ENCODE results near the gene NME7. TPM values are rescaled to one million over a fixed set of nuclear protein-coding genes. Genes with fewer than 3 reads are reported as not detected.

NME7 gene
- total RNA-seq, 1 donor from 2014 or later: 23.6 TPM

DNA sequence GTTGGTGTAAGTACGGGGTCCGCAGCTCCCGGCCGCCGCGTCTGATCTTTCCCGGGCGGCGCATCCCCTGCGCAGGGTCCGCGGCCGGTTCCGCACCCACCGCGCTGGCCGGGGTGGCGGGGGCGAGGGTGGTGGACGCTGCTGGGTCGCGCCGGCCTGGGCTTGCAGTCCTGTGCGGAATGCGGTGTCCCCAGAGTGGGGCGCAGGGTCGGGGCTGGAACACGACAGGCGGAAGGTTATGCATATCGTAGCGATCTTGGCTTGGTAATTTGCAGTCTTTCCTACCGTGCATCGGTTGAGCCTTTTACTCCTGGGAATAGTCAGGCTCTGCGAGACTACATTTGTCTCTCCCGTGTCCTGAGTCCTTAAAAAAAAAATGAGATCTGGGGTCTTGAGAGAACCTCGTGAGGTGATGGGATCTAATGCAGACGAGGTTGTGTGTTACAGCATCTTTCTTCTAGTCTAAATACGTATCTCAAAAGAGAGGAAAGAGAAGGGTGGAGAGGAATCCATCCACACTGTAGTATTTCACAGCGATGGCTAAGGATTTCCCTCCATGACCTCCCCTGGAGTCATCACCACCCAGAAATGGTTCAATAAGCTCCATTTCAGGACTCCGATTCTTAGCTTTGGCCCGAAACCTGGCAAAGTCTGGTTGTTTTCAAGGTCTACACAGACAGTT lies 260.5 kb downstream of the NME7 start:
- peaks cover 23% of the 10 kb centered on the region for H3K4me1 ChIP-seq
- TF ChIP-seq, protein P1, sequence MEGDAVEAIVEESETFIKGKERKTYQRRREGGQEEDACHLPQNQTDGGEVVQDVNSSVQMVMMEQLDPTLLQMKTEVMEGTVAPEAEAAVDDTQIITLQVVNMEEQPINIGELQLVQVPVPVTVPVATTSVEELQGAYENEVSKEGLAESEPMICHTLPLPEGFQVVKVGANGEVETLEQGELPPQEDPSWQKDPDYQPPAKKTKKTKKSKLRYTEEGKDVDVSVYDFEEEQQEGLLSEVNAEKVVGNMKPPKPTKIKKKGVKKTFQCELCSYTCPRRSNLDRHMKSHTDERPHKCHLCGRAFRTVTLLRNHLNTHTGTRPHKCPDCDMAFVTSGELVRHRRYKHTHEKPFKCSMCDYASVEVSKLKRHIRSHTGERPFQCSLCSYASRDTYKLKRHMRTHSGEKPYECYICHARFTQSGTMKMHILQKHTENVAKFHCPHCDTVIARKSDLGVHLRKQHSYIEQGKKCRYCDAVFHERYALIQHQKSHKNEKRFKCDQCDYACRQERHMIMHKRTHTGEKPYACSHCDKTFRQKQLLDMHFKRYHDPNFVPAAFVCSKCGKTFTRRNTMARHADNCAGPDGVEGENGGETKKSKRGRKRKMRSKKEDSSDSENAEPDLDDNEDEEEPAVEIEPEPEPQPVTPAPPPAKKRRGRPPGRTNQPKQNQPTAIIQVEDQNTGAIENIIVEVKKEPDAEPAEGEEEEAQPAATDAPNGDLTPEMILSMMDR (IDR thresholded peaks at IDR 0.05): no peak
- TF ChIP-seq POLR2A (IDR thresholded peaks at IDR 0.05): no peak
- TF ChIP-seq POLR2AphosphoS5 (IDR thresholded peaks at IDR 0.05; ENCODE audit: insufficient read depth in 1 of 2, low read depth in 1 of 2): no peak
- H3K9me3 ChIP-seq: no peaks in the 10 kb centered on the region
- intact Hi-C loops (cut with DNase I): no loop called here
- H3K36me3 ChIP-seq: no peaks in the 10 kb centered on the region
- no peak for DNase-seq (ENCODE audit: extremely low spot score in 2 of 2)
- no peaks in the 10 kb centered on the region for H3K27me3 ChIP-seq
- peak overlapping the region; percentile 63 to 68 for H3K4me3 ChIP-seq
- H3K27ac ChIP-seq: peak overlapping the region; percentile 75

DNA sequence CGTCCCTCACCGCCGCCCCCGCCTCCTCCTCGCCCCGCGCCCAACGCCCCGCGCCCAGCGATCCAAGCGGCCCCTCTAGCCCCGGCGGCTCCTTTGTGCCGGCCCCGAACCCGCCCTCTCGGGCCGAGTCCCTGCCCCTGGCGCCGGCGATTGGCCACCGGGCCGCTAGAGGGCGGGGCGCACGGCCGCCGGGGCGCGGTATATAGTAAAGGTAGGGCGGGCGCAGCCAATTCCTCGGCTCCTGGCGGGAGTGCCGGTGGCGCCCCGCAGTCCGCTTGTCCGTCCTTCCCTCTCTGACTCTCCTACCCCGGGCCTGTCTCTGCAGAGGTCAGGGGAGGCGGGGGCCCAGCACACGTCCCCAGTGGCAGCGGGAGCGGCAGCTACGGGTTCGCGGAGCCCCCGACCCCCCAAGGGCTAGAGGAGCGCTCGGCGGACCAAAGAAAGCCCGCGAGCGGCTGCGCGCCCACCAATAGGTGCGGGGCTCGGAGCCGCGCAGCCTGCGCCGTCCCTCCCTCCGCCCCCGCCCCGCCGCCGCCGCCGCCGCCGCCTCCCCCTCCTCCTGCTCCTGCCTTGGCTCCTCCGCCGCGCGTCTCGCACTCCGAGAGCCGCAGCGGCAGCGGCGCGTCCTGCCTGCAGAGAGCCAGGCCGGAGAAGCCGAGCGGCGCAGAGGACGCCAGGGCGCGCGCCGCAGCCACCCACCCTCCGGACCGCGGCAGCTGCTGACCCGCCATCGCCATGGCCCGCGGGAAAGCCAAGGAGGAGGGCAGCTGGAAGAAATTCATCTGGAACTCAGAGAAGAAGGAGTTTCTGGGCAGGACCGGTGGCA lies 261.3 kb downstream of the NME7 start, which contains the start of gene ATP1B1:
Gene ATP1B1, plus strand, starts transcription at position 596 of the 826 bp plus-strand sequence. Its CDS starts 140 bp downstream, at position 736.
- H3K4me3 ChIP-seq: peak within 1 kb of the TSS; percentile 63 to 68
- TF ChIP-seq POLR2AphosphoS5 (IDR thresholded peaks at IDR 0.05; ENCODE audit: insufficient read depth in 1 of 2, low read depth in 1 of 2): peak in 1 of 2 donors; percentile 89
- TF ChIP-seq, protein P1 (IDR thresholded peaks at IDR 0.05): peak; percentile 42 to 58 (median 50)
- TF ChIP-seq POLR2A (IDR thresholded peaks at IDR 0.05): peak in 1 of 2 donors; percentile 53
- intact Hi-C loops (cut with DNase I): no loop called here
- peaks cover 23% of the 10 kb centered on the region for H3K4me1 ChIP-seq
- peak within 1 kb of the TSS; percentile 75 for H3K27ac ChIP-seq
- no peaks in the 10 kb centered on the region for H3K36me3 ChIP-seq
- no peaks in the 10 kb centered on the region for H3K27me3 ChIP-seq
- H3K9me3 ChIP-seq: no peaks in the 10 kb centered on the region
- DNase-seq (ENCODE audit: extremely low spot score in 2 of 2): no peak

DNA sequence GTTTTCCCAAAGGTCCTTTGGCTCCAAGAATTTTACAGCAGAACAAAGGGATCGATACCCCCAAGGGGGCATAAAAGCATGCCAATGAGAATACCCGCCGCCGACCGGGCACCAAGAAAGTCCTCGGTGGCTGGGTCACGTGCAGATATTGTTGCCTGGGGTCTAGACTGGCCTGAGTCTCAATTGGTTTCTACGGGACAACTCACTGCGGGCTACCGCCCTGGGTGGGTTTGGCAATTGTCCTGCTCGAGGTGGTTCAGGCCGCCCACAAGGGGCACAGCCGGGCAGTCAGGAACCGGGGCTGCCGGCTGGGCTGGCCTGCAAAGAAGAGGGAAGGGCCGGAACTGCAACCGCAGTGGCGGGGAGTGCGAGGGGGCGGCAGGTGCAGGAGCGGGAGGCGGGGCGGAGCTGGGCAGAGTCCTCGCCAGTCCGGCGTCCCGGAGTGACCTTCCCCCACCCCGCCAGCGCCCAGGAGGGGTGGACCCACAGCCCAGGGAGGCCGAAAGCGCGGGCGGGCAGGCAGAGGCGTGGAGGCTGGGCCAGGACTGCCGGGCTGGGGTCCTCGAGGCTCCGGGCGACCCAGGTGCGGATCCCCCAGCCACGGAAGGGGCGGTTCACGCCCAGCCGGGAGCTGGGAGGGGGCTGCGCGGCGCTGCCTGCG lies 262.0 kb downstream of the NME7 start:
- no peak for DNase-seq (ENCODE audit: extremely low spot score in 2 of 2)
- no peaks in the 10 kb centered on the region for H3K9me3 ChIP-seq
- H3K27me3 ChIP-seq: no peaks in the 10 kb centered on the region
- TF ChIP-seq POLR2A (IDR thresholded peaks at IDR 0.05): no peak
- TF ChIP-seq POLR2AphosphoS5 (IDR thresholded peaks at IDR 0.05; ENCODE audit: insufficient read depth in 1 of 2, low read depth in 1 of 2): no peak
- TF ChIP-seq, protein P1 (IDR thresholded peaks at IDR 0.05): no peak
- peaks cover 23% of the 10 kb centered on the region for H3K4me1 ChIP-seq
- peak overlapping the region; percentile 63 to 68 for H3K4me3 ChIP-seq
- H3K36me3 ChIP-seq: no peaks in the 10 kb centered on the region
- peak overlapping the region; percentile 75 for H3K27ac ChIP-seq
- intact Hi-C loops (cut with DNase I): no loop called here

DNA sequence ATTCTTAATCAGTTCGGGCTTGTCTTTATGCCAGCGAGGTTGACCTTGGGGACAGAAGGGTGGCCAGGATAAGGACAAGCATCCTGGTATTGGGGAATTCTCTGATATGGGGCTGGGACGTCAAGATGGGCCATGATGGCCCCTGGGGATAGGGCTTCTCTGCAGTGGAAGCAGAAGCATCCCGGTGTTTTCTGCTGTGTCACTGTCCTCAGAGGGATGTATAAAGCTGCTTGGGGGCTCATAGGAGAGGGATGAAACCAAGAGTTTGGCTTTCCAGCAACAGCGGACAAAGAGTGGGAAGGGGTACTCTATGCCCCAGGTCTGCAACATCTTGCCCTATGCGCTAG lies 262.5 kb downstream of the NME7 start:
- intact Hi-C loops (cut with DNase I): no loop called here
- Histone ChIP-seq H3K36me3 (no peaks in the 10 kb centered on the region), H3K4me1 (peaks cover 23% of the 10 kb centered on the region), H3K9me3 (no peaks in the 10 kb centered on the region), H3K27ac (no peak overlapping the region), H3K27me3 (no peaks in the 10 kb centered on the region), H3K4me3 (no peak overlapping the region)
- DNase-seq (ENCODE audit: extremely low spot score in 2 of 2): no peak
- TF ChIP-seq, protein P1 (IDR thresholded peaks at IDR 0.05): no peak
- TF ChIP-seq POLR2AphosphoS5 (IDR thresholded peaks at IDR 0.05; ENCODE audit: insufficient read depth in 1 of 2, low read depth in 1 of 2): no peak
- TF ChIP-seq POLR2A (IDR thresholded peaks at IDR 0.05): no peak

Measured in vagina (tissue), 2 donors.